Loucy (cell line): ENCODE data around the gene HSPA14.

ENCODE experiments used
- EZH2phosphoT487 ChIP-seq: fragments of 200-600 bp; IDR thresholded peaks from 2 replicates; pipeline ENCODE4 v1.6.1; 2018; ENCODE audit warnings: antibody characterized with exemption, mild to moderate bottlenecking, moderate library complexity, borderline replicate concordance
- TF ChIP-seq, protein P1 (sequence below): fragments of 200-600 bp; sonication (generic); conservative IDR thresholded peaks from 2 replicates; pipeline ENCODE4 v1.5.1; 2014; ENCODE audit warnings: mild to moderate bottlenecking, antibody characterized with exemption, low read length

DNA sequence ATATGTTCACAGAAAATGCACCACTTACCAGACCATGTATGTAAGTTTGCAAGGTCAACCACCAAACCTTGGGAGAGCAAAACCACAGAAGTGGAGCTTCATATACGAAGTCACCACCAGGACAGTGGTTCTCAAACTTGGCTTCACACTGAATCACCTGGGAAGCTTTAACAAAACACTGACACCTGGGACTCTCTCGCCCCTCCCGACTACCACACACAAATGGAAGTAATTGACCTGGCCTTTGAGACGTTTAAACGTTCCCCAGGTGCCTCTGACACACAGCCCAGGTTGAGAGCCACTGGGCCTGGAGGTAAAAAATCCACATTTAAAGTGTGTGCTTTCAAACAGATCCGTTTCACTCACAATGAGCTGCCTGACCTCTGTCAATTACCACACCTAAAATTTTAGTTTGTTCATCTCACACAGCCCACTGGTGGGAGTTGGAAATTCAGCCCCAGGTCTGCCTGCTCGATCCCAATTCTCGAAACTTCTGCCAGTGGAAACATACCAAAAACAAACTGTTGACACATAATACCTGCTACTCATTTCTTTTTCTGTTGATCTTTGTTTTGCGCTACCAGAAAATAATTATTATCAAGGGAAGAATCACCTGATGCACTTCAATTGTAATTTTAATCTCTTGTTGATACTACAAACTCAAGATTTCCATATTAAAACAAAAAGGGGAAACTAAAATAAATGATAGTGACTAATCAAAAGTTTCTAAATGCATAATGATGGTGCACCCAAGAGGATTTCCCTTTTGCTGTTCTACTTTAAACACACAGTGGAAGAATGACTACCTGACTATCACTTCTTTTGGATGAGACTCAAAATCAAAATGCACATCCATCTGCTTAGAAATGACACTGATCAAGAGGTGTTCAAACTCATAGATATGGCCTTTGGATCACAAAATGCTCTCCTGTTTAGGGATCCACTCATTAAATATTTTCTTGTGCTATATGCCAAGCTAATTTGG, 26.8 kb upstream of the HSPA14 start:
- TF ChIP-seq, protein P1, sequence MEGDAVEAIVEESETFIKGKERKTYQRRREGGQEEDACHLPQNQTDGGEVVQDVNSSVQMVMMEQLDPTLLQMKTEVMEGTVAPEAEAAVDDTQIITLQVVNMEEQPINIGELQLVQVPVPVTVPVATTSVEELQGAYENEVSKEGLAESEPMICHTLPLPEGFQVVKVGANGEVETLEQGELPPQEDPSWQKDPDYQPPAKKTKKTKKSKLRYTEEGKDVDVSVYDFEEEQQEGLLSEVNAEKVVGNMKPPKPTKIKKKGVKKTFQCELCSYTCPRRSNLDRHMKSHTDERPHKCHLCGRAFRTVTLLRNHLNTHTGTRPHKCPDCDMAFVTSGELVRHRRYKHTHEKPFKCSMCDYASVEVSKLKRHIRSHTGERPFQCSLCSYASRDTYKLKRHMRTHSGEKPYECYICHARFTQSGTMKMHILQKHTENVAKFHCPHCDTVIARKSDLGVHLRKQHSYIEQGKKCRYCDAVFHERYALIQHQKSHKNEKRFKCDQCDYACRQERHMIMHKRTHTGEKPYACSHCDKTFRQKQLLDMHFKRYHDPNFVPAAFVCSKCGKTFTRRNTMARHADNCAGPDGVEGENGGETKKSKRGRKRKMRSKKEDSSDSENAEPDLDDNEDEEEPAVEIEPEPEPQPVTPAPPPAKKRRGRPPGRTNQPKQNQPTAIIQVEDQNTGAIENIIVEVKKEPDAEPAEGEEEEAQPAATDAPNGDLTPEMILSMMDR: no peak
- TF ChIP-seq EZH2phosphoT487: no peak
